Ovary (tissue), 3 donors: ENCODE results near the gene ACSF3.

Source experiments
- CTCF ChIP-seq, 3 donors: fragments of 450-650 bp in 2 of 3; fragments of 200-600 bp in 1 of 3; IDR thresholded peaks; one replicate each; pipeline versions ENCODE4 v1.5.1 to v1.8.0; 2016 to 2022; ENCODE audit warnings: antibody characterized with exemption in 3 of 3, mild to moderate bottlenecking in 1 of 3
- EP300 ChIP-seq: sonication (generic); formaldehyde crosslinking; IDR thresholded peaks from one replicate; pipeline ENCODE4 v1.6.1; 2017; ENCODE audit warnings: antibody characterized with exemption
- POLR2A ChIP-seq: fragments of 450-650 bp; IDR thresholded peaks from one replicate; pipeline ENCODE4 v1.6.1; 2017; ENCODE audit warnings: antibody characterized with exemption, mild to moderate bottlenecking, moderate library complexity
- donor health status: DM: no; HTN: no; CAD: no.

GRCh38 chr16:89155851-89156739 is 62.4 kb downstream of the ACSF3 start:
- TF ChIP-seq CTCF (IDR thresholded peaks at IDR 0.05) (no peak), POLR2A (no peak), EP300 (no peak)
